Measurements from ENCODE around the gene C12orf57.

C12orf57 gene

DNA sequence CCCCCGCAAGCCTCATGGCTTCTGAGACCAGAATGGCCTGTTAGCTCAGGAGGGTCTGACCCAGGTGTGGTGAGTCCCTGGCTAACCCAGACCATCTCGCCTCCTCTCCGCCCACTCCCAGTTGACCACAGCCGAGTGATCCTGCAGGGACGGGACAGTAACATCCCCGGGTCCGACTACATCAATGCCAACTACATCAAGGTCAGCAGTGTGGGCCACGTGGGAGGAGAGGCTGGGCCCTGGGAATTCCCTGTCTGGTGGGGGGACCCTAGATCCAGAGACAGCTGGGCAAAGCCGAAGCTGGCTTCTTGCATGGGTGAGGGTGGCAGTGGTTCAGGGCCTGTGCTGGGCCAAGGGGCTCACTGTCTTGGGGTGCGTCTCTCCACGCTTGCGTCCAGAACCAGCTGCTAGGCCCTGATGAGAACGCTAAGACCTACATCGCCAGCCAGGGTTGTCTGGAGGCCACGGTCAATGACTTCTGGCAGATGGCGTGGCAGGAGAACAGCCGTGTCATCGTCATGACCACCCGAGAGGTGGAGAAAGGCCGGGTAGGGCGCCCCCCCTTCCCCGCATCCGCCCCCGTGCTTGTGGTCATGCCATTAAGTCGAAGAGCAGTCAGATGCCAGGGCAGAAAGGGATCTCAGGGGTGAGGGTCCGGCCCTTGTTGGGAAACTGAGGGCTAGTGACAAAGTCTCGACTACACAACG is 12.4 kb downstream of the C12orf57 start:
- ATAC-seq (ENCODE audit: low read depth) (no peak), DNase-seq (ENCODE audit: low spot score) (peak; percentile 42)
- Histone ChIP-seq H3K36me3 (ENCODE audit: low read depth) (no peaks in the 10 kb centered on the region), H3K9me3 (ENCODE audit: severe bottlenecking) (no peaks in the 10 kb centered on the region), H3K27ac (ENCODE audit: poor library complexity, severe bottlenecking) (no peak overlapping the region), H3K4me1 (ENCODE audit: insufficient read depth, poor library complexity, severe bottlenecking) (peaks cover 2% of the 10 kb centered on the region), H3K27me3 (ENCODE audit: insufficient read depth, poor library complexity, severe bottlenecking) (no peaks in the 10 kb centered on the region), H3K4me3 (ENCODE audit: severe bottlenecking) (no peak overlapping the region)
- no peak for TF ChIP-seq CTCF (IDR thresholded peaks at IDR 0.05; ENCODE audit: poor library complexity, severe bottlenecking)

DNA sequence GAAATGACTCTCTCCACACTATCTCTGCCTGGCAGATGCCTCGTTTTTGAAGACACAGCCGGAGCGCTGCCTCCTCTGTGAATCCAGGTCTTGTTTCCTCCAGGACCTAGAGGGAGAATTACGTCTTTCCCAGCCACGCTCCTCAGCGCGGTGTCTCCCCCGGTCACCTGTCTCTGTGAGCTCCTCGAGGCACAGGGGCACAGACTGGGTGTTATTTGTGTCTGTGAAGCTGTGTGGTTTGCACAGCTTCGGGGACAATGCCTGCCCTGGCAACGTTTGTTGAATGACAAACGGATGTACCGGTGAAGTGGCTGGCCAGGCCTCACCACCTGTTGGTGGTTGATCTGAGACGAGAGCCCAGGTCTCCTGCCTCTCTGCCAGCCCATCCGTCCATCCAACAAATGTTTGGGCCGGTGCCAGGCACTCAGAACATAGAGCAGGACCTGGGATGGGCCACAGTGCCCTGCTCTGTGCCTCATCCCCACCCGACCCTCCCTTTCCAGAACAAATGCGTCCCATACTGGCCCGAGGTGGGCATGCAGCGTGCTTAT is 13.4 kb downstream of the C12orf57 start:
- Histone ChIP-seq H3K36me3 (ENCODE audit: low read depth) (no peaks in the 10 kb centered on the region), H3K27ac (ENCODE audit: poor library complexity, severe bottlenecking) (no peak overlapping the region), H3K4me3 (ENCODE audit: severe bottlenecking) (no peak overlapping the region), H3K4me1 (ENCODE audit: insufficient read depth, poor library complexity, severe bottlenecking) (peaks cover 13% of the 10 kb centered on the region), H3K27me3 (ENCODE audit: insufficient read depth, poor library complexity, severe bottlenecking) (no peaks in the 10 kb centered on the region), H3K9me3 (ENCODE audit: severe bottlenecking) (no peaks in the 10 kb centered on the region)
- no peak for TF ChIP-seq CTCF (IDR thresholded peaks at IDR 0.05; ENCODE audit: poor library complexity, severe bottlenecking)
- ATAC-seq (ENCODE audit: low read depth) (no peak), DNase-seq (ENCODE audit: low spot score) (no peak)

DNA sequence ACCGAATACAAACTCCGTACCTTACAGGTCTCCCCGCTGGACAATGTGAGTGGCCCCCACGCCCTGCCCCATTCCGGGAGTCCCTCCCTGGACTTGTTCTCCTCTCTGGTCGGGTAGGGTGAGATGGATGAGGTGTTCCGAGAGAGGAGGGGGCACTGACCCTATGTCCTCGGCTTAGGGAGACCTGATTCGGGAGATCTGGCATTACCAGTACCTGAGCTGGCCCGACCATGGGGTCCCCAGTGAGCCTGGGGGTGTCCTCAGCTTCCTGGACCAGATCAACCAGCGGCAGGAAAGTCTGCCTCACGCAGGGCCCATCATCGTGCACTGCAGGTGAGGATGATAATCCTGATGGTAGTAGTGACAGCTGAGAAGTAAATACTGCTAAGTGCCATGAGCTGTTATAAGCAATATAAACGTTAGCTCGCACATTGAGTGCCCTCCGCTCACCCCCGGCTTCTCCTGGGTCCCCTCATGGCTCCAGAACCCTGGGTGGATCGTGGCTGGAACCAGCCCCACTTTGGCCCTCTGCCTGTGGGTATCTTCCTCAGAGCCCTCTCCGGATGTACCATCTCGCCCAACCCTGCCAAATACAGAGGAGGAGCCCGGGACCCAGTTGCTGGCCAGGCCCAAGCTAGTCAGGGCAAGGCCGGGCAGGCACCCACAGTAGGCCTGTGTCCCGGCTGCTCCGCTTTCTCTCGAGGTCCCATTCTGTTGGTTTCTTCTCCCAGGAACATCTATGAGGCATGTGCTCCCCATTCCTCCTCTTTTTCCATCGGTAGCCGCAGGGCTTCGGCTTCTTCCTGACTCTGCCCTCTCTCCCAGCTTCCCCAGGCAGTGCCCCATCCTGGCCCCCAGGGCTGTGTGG is 14.2 kb downstream of the C12orf57 start:
- DNase-seq (ENCODE audit: low spot score) (no peak), ATAC-seq (ENCODE audit: low read depth) (no peak)
- Histone ChIP-seq H3K27ac (ENCODE audit: poor library complexity, severe bottlenecking) (no peak overlapping the region), H3K4me1 (ENCODE audit: insufficient read depth, poor library complexity, severe bottlenecking) (peaks cover 17% of the 10 kb centered on the region), H3K9me3 (ENCODE audit: severe bottlenecking) (no peaks in the 10 kb centered on the region), H3K4me3 (ENCODE audit: severe bottlenecking) (no peak overlapping the region), H3K27me3 (ENCODE audit: insufficient read depth, poor library complexity, severe bottlenecking) (no peaks in the 10 kb centered on the region), H3K36me3 (ENCODE audit: low read depth) (no peaks in the 10 kb centered on the region)
- no peak for TF ChIP-seq CTCF (IDR thresholded peaks at IDR 0.05; ENCODE audit: poor library complexity, severe bottlenecking)

DNA sequence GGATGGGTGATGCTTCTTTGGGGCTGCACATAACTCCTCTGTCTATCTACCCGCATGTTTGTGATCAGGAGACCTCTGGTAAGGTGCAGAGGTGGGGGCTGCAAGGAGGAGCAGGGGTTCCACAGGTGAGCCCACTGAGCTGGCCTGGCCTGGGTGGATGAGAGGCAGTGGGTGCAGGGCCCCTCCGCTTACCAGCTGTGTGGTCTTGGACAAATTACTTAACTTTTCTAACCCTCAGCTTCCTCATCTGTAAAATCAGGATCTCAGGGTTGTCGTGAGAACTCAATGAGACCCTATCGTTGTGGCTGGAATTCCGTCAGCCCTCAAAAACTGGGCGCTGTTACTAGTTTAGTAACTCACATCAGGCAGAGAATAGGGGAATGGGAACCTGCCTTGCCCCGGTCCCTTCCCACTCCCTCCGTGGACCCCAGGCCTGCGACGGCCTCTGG is 14.8 kb downstream of the C12orf57 start:
- H3K36me3 ChIP-seq (ENCODE audit: low read depth) = no peaks in the 10 kb centered on the region

More for the DNA sequence above, 14.8 kb downstream of the C12orf57 start:
- Histone ChIP-seq H3K9me3 (ENCODE audit: severe bottlenecking) (no peaks in the 10 kb centered on the region), H3K27ac (ENCODE audit: poor library complexity, severe bottlenecking) (no peak overlapping the region), H3K4me3 (ENCODE audit: severe bottlenecking) (no peak overlapping the region), H3K4me1 (ENCODE audit: insufficient read depth, poor library complexity, severe bottlenecking) (peaks cover 17% of the 10 kb centered on the region), H3K27me3 (ENCODE audit: insufficient read depth, poor library complexity, severe bottlenecking) (no peaks in the 10 kb centered on the region)
- no peak for ATAC-seq (ENCODE audit: low read depth)
- no peak for TF ChIP-seq CTCF (IDR thresholded peaks at IDR 0.05; ENCODE audit: poor library complexity, severe bottlenecking)
- no peak for DNase-seq (ENCODE audit: low spot score)

Data from RWPE2 (cell line).